AG09309 (cell line): ENCODE results near the gene GPR156.

Experiments
- DNase-seq: peaks from one replicate; pipeline ENCODE4 v3.0.0-alpha.2; 2010; ENCODE audit warnings: low read depth
- H3K4me3 ChIP-seq: 2 replicates; pipeline ENCODE4 v1.5.1; 2011; ENCODE audit warnings: mild to moderate bottlenecking, low read depth, low read length, moderate library complexity; ENCODE audit not compliant: control insufficient read depth
- TF ChIP-seq, protein P1 (sequence below): IDR thresholded peaks from 2 replicates; pipeline ENCODE4 v1.5.1; 2011; ENCODE audit warnings: mild to moderate bottlenecking, low read depth, low read length, inconsistent platforms; ENCODE audit not compliant: insufficient read depth, control insufficient read depth; ENCODE audit errors: missing control alignments

The GPR156 gene

DNA sequence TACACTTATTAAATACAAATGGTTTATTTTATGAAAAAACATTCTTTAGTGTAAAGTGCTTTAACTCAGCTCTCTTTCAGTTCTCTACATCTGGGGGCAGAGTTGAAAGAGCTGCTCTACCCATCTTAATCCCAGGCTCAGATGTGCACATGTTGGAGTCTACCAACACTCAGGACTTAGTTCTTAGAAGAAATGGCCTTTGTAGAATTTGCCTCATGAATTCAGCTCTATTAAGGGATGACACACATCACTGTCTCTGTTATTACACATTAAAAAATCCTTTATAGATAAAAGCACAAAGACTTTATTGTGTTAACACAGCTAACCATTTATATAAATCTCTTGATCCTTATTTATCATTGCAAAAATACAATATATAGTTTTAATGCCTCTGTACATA, 159.0 kb downstream of the GPR156 start:
- DNase-seq, result no peak
- TF ChIP-seq, protein P1, sequence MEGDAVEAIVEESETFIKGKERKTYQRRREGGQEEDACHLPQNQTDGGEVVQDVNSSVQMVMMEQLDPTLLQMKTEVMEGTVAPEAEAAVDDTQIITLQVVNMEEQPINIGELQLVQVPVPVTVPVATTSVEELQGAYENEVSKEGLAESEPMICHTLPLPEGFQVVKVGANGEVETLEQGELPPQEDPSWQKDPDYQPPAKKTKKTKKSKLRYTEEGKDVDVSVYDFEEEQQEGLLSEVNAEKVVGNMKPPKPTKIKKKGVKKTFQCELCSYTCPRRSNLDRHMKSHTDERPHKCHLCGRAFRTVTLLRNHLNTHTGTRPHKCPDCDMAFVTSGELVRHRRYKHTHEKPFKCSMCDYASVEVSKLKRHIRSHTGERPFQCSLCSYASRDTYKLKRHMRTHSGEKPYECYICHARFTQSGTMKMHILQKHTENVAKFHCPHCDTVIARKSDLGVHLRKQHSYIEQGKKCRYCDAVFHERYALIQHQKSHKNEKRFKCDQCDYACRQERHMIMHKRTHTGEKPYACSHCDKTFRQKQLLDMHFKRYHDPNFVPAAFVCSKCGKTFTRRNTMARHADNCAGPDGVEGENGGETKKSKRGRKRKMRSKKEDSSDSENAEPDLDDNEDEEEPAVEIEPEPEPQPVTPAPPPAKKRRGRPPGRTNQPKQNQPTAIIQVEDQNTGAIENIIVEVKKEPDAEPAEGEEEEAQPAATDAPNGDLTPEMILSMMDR, result no peak
- no peak overlapping the region for H3K4me3 ChIP-seq

DNA sequence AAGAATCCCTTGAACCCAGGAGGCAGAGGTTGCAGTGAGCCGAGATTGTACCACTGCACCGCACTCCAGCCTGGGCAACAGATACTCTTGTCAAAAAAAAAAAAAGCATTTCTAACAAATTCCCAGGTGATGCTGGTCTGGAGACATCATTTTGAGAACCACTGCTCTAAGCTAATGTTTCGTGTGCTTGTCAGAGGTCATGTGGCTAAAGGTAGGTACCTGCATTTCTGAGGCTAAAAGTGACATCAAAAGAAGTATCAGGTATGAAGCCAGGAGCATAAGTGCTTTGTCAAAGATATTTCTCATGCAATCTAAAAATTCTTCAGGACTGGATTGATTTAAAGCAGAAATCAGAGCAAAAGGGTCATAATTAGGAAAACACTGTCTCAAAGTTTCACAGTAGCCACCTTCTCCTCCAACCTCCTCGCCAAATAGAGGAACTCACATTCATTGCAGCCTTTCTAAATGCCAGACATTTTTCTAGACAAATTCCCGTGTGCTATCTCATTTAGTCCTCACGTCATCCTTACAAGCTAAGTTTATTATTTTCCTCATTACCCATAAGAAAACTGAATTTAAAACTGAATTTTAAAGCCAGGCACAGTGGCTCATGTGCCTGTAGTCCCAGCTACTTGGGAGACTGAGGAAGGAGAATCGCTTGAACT, 165.0 kb downstream of the GPR156 start:
- no peak overlapping the region for H3K4me3 ChIP-seq
- no peak for DNase-seq
- TF ChIP-seq, protein P1, result no peak
